ENCODE measurements around the gene ZNHIT2.
A peak's percentile ranks its signal among the peaks of the same experiment; 100 is the strongest.
"Not testable (repeated sequence)": the region's sequence is repeated elsewhere in the genome, so short reads cannot be mapped to it uniquely, and the experiment has no call there.

The ZNHIT2 gene

DNA sequence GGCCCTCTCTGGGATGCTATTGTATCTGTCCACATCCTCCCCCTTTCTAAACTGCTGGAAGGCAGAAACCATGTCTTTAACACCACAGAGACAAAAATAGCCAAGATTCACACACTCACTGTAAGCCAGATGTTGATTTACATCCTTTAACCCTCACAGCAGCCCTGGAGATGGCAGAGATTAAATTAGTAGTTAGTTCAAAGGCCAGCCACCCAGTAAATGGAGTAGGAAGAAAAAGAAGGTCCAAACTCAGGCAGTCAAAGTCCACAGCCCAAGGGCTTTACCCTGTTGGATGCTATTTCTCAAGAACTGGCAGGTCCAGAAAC is 2.1 kb upstream of the ZNHIT2 start:
- DNase-seq (ENCODE audit: low spot score): no peak

DNA sequence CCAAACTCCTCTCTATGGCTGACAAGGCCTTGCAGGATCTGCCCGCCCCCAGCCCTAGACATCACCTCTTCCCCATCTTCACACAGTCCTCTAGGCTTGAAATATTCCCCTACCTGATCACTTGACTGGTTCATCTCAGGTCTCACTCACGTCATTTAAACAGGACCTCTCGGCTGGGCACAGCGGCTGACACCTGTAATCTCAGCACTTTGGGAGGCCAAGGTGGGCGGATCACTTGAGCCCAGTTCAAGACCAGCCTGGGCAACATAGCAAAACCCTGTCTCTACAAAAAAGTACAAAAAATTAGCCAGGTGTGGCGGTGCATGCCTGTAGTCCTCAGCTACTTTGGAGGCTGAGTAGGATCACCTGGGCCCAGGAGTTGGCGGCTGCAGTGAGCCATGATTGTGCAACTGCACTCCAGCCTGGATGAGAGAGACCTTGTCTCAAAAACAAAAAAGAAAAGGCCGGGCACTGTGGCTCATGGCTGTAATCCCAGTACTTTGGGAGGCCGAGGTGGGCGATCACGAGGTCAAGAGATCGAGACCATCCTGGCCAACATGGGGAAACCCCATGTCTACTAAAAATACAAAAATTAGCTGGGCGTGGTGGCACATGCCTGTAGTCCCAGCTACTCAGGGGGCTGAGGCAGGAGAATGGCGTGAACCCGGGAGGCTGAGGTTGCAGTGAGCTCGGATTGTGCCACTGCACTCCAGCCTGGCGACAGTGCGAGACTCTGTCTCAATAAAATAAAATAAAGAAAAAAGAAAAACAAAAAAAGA is 1.6 kb upstream of the ZNHIT2 start:
- DNase-seq (ENCODE audit: low spot score): not testable (repeated sequence)

DNA sequence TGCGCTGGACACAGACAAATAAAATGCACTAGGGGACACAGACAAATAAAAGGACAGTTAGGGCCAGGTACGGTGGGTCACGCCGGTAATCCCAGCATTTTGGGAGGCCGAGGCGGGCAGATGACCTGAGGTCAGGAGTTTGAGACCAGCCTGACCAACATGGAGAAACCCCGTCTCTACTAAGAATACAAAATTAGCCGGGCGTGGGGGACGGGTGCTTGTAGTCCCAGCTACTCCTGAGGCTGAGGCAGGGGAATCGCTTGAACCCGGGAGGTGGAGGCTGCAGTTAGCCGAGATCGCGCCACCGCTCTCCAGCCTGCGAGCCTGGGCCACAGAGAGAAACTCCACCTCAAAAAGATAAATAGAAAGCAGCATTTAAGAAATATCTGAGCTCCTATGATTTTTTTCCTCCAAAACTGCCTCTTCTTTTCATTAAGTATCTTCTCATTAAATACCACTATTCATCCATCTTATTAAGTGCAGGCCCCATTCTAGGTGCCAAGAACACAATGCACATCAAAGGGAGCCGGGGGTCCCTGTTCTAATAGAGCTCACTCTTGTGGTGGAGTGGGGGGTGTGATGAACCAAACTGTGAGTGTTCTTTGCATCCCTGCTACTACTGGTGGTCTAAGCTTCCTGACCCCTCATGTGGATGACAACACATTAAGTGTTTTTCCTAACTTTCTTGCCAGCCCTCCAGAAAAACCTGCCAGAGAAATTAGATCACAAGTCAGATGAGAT is 766 bp upstream of the ZNHIT2 start:
- DNase-seq (ENCODE audit: low spot score): no peak

DNA sequence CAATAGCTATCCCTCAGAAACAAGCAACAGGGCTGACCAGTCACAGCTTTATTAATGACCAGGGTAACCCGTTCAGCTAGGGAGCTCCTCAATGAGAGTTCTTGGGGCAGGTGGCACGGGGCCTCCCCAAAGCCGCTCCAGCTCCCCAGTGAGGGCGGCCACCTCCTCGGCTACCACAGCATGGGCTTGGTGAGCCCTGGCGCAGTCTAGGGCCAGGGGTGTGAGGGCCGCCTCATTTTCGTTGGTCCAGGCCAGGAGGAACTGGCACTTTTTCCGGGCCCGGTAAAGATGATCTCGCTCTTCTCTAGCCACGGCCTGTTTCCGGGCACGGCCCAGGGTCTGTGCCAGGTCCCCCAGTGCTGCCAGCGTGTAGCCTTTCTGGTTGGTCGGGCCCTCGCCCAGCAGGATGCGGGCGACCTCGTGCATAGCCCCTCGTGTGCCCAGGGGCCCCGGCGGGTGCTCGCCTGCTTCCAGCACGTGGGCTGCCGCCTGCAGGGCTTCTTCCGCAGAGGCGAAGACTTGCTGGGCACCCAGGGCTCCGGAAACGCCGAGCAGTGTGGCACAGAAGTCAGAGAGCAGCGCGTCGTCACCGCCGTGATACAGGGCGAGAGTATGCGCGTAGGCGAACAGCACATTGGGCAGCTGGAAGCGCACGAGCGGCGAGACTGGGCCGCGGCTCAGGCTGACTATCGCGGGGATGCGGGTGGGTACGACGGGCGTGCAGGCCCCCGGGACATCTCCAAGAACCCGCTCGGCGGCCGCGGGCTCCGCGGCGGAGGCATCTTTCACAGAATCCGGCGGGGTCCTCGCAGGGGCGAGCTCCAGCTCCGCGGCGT is 913 bp downstream of the ZNHIT2 start:
- peak; percentile 19 for DNase-seq (ENCODE audit: low spot score)

DNA sequence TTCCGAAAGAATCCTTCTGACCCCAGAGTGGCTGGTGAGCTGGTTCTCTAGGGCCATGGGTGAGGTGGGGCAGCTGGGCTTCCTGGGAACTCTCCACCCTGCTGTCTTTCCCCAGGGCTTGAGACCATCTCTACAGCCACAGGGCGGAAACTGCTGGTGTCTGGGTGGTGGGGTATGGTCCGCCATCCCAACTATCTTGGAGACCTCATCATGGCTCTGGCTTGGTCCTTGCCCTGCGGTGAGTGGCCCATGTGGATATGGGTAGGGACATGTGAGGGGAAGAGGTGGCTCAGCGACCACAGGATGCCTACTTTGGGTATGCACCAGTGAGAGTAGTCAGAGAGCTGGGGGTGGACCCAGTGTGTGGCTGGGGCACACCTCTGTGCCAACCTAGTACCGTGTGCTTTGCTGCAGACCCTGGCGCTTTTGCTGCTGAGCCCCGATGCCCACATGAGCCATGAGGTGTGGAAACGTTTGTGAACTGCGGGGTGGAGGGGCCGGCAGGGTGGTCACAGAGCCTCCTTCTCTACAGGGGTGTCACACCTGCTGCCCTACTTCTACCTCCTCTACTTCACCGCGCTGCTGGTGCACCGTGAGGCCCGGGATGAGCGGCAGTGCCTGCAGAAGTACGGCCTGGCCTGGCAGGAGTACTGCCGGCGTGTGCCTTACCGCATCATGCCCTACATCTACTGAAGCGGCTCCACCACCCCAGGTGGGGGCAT is 2.0 kb downstream of the ZNHIT2 start:
- DNase-seq (ENCODE audit: low spot score): no peak

DNA sequence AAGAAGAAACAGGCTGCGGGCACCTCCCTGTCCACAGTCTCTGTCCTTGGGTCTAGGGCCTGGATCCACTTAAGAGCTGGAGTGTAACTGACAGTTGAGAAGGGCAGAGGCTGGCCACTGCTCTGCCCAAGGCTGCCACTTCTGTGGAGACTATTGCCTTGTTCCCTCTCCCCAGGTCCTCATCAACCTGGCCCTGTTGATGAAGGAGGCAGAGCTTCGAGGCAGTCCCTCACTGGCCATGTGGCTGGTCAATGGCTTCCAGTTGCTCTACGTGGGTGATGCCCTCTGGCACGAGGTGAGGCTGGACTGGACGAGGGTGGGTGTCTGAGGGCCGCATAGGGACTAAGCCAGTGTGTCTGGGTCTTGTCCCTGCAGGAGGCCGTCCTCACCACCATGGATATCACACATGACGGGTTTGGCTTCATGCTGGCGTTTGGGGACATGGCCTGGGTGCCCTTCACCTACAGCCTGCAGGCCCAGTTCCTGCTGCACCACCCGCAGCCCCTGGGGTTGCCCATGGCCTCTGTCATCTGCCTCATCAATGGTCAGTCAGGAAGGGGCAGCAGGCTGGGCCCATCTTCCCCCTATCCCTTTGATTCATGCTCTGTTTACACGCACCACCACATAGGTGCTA is 2.8 kb downstream of the ZNHIT2 start:
- DNase-seq (ENCODE audit: low spot score): no peak

DNA sequence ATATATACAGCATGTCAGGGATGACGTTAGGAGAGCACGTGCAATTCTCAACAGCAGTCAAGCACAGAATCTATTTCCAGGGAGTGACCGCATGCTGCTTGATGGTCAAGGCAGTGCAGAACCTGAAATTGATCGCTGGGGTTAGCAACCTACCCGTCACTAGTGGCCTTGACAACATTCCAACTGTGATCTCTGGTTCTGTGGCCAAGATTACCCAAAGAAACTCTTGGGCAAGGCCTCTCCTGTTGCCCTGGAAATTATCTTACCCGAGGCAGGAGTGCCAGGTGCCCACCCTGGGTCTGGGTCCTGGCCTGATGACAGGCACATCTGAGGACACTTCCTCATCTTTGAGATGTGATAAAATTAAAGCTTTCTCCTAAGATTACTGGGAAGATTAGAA is 3.7 kb downstream of the ZNHIT2 start:
- no peak for DNase-seq (ENCODE audit: low spot score)

DNA sequence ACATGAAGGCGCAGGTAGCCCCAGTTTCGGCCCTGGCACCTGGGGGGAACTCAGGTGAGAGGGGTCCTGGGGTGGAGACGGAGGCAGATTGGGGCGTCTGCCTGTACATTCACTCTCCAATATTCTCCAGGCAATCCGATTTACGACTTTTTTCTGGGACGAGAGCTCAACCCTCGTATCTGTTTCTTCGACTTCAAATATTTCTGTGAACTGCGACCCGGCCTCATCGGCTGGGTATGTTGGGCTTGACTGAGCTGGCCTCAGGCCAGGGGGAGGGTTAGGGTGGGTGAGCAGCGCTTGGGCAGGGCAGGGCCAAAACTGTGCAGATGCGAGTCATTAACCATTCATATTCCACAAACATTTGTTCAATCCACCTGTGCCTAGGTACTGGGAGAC is 4.1 kb downstream of the ZNHIT2 start:
- DNase-seq (ENCODE audit: low spot score): peak; percentile 26

DNA sequence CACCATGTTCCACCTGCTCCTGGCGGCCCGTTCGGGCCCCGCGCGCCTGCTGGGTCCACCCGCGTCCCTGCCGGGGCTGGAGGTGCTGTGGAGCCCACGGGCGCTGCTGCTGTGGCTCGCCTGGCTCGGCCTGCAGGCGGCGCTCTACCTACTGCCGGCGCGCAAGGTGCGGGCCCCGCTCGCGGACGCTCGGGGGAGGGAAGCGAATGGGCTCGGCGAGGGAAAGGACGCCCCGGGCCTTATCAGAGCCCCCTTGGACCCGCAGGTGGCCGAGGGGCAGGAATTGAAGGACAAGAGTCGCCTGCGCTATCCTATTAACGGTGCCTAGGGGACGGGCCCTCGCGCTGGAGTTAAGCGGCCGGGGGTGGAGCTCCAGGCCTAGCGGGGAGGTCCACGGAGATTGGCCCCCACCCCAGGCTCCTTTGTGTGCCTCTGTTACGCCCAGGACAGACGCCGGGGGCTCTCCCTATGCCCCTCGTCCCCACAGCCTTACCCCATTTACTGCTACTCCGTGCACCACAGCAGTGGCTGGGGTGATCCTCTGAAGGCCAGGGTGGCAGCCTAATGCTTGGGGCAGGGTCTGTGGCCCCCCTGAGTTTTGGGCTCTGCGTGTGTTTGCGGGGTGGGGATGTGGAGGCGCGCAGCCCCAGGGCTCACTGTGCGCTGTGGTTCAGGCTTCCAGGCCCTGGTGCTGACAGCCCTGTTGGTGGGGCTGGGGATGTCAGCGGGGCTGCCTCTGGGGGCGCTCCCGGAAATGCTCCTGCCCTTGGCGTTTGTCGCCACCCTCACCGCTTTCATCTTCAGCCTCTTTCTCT is 4.7 kb downstream of the ZNHIT2 start:
- peak; percentile 69 for DNase-seq (ENCODE audit: low spot score)

DNA sequence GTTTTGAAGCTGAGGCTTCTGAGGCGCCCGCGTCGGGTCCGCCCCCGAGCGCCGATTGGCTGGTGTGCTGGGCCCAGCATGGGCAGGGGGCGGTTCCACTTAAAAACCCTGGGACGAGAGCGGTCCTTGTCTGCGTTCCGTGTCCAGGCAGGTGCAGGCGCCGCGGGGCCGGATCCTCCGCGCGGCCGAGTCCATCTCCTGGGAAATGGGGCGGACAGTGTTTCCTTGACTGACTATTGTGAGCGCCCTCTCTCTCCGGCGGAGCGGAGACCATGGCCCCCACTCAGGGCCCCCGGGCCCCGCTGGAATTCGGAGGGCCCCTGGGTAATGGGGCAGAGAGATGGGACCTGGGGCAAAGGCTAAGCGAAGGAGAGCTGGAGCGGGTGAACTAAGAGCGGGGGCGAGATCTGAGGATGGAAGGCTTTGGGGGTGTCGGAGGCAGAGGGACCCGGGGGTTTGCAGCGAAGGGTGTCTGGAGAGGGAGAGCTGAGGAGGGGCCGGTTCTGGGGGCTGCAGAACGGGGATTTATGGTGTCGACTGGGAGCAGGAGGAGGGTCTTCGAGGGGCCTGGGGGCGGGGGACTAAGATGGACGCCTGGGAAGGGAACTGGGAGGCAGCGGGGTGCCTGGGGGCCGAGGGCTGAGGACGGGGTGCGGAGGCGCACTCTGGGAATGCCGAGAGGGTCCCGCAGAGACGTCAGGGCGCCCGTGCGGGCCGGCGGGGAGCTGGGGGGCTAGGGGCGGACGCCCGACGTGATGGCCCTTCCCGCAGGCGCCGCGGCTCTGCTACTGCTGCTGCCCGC is 5.6 kb downstream of the ZNHIT2 start, which contains the start of gene TM7SF2:
Gene TM7SF2, plus strand, starts transcription at position 129 of the 802 bp plus-strand sequence. Its CDS starts 144 bp downstream, at position 273.
- DNase-seq (ENCODE audit: low spot score): peak; percentile 96

DNA sequence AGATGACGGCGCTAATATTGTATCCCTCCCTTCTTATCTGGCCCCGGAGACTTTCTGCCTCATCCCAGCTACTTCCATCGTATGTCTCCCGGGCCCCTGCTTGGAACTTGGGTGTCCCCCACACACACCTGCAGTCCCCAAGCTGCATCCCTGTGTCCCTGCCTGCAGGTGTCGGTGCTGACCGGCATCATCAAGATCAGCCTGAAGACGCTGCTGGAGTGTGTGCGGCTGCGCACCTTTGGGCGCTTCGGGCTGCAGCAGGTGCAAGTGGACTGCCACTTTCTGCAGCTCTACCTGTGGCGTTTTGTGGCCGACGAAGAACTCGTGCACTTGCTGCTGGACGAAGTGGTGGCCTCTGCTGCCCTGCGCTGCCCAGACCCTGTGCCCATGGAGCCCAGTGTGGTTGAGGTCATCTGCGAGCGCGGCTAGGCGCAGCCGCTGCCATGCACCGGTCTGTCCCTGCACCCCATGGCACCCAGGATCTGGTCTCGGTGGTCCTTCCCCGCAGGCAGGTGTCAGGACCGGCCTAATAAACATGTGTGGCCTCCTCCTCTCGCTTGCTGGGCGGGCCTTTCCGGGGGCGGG is 6.2 kb downstream of the ZNHIT2 start:
- DNase-seq (ENCODE audit: low spot score): no peak

DNA sequence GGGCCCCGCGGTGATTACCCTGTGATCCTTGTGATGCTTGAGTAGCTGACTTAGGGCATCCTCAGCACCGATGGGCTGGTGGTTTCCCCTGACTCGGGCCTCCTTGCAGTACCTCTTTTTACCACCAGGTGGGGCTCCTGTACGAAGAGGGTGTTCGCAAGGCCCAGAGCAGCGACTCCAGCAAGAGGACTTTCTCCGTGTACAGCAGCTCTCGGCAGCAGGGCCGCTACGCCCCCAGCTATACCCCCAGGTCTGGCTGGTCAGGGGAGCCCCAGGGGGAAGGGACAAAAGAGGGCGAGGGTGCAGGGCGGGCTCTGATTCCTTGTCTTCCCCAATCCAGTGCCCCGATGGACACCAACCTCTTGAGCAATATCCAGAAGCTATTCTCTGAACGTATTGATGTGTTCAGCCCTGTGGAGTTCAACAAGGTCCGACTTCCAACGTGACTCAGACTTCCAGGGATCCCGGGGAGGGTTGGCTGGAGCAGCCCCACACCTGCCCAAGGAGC is 7.1 kb downstream of the ZNHIT2 start:
- DNase-seq (ENCODE audit: low spot score): peak; percentile 79

DNA sequence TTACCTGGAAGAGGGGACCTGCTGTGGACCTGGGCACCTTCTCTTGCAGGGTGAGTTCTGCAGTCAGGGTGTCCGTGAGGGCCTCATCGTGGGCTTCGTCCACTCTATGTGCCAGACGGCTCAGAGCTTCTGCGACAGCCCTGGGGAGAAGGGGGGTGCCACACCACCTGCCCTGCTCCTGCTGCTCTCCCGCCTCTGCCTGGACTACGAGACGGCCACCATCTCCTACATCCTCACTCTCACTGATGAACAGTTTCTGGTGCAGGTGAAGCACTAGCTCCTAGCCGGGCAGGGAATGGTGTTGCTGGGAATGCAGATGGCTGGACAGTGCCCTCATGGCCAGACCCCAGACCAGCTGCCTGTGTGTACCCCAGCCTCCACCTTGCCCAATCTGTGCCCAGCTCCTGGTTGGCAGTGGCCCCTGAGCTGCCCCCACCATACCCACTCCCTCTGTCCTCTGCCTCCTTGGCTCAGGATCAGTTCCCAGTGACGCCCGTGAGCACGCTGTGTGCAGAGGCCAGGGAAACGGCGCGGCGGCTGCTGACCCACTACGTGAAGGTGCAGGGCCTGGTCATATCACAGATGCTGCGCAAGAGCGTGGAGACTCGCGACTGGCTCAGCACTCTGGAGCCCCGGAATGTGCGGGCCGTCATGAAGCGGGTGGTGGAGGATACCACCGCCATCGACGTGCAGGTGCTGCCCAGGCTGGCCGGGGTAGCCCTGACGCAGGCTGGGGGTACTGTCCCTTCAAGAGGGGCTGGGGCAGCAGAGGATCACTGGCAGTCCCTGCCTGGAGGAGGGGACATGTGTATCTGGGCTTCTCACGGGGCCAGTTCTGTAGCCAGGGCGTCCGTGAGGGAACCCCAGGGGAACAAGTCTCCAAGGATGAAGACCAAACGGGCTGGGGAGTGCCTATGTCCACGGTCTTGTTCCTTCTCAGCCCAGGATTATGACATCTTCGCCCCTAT is 8.0 kb downstream of the ZNHIT2 start:
- no peak for DNase-seq (ENCODE audit: low spot score)

DNA sequence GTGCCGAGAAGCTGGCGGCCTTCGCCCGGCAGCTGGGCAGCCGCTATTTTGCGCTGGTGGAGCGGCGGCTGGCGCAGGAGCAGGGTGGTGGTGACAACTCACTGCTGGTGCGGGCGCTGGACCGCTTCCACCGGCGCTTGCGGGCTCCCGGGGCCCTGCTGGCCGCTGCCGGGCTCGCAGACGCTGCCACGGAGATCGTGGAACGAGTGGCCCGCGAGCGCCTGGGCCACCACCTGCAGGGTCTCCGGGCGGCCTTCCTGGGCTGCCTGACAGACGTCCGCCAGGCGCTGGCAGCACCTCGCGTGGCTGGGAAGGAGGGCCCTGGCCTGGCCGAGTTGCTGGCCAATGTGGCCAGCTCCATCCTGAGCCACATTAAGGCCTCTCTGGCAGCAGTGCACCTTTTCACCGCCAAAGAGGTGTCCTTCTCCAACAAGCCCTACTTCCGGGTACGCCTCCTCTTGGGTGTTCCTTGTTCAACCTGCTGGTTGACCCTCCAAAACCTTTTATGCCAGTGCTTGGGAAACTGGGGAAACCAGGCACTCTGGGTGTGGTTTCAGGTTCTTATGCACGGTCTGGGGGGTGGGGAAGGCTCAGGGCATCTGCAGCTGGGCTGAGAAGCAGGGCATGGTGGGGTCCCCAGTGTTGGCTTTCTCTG is 8.9 kb downstream of the ZNHIT2 start:
- DNase-seq (ENCODE audit: low spot score): no peak

DNA sequence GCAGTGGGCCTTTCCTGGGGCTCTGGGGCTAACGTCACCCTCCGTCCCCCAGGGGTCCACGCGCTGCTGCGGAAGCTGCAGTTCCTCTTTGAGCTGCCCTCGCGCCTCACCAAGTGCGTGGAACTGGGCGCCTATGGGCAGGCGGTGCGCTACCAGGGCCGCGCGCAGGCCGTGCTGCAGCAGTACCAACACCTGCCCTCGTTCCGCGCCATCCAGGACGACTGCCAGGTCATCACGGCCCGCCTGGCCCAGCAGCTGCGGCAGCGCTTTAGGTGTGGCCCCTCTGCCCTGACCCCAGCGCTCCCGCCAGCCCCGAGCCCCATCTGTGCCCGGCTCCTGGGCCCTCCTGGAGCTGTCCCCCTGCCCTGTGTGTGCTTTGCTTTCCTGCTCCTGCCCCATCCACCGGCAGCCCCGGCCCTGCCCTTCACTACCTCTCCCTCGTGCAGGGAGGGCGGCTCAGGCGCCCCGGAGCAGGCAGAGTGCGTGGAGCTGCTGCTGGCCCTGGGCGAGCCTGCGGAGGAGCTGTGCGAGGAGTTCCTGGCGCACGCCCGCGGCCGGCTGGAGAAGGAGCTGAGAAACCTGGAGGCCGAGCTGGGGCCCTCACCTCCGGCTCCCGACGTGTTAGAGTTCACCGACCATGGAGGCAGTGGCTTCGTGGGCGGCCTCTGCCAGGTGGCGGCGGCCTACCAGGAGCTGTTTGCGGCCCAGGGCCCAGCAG is 9.6 kb downstream of the ZNHIT2 start:
- DNase-seq (ENCODE audit: low spot score): no peak

DNA sequence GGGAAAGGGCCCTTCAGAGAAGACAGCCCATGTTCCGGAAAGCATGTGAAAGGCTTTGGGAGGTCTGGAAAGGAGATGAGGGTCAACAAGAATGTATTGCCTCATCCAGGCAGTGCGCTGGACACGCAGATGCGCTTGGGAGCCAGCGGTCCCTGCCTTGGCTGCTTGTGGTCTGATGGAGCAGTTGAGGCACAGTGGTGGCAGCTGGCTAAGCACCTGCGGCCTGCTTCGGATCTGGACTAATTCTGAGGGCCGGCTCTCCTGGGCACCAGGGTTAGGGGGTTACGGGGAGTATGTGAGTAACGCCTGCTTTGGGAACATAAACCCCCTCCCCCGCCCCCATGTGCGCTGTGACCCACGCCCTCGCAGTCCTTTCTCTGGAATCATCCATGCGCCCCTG is 10.4 kb downstream of the ZNHIT2 start:
- no peak for DNase-seq (ENCODE audit: low spot score)

DNA sequence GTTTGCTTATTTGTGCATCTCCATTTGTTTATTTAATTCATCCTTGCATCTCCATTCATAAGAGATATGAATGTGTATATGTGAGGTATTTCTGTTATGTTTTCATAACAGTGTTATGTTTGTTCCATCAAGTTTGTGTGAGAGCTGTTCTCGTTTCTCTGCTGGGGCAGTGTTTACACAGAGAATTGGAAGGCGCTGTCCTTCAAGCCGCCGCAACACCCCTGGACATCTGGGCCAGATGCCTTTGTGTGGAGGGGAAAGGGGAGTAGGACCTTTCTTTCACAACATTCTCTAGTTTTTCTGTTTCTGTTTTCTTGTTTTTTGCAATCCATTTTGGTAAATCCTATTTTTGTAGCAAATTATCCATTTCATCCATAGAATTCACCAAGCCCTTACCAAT is 12.9 kb downstream of the ZNHIT2 start:
- DNase-seq (ENCODE audit: low spot score): no peak
